Thyroid gland (tissue), 4 donors: ENCODE results near the gene POLR3GL. TPM values are rescaled to one million over a fixed set of nuclear protein-coding genes. Genes with fewer than 3 reads are reported as not detected.
A peak's percentile ranks its signal among the peaks of the same experiment; 100 is the strongest.

ENCODE experiments used
- DNase-seq, 2 donors: peaks; one replicate each; pipeline ENCODE4 v3.0.0-alpha.2; 2019
- H3K27ac ChIP-seq, 3 donors: fragments of 200-600 bp; sonication (generic); 1 replicate in 2 of 3; 2 replicates in 1 of 3; pipeline ENCODE4 v1.5.1; 2016 to 2019; ENCODE audit warnings: mild to moderate bottlenecking in 1 of 3, moderate library complexity in 1 of 3
- H3K27me3 ChIP-seq: fragments of 200-600 bp; sonication (generic); one replicate; pipeline ENCODE4 v1.5.1; 2019
- H3K36me3 ChIP-seq, 2 donors: fragments of 200-600 bp; sonication (generic); one replicate each; pipeline ENCODE4 v1.5.1; 2016 to 2019
- H3K4me1 ChIP-seq, 2 donors: fragments of 200-600 bp; sonication (generic); one replicate each; pipeline ENCODE4 v1.5.1; 2017 to 2019
- H3K4me3 ChIP-seq, 3 donors: fragments of 200-600 bp; sonication (generic); replicated peaks in 1 of 3; 1 replicate in 2 of 3; 2 replicates in 1 of 3; pipeline ENCODE4 v1.5.1; 2016; ENCODE audit warnings: mild to moderate bottlenecking in 1 of 3
- H3K9me3 ChIP-seq: fragments of 200-600 bp; sonication (generic); one replicate; pipeline ENCODE4 v1.5.1; 2017
- CTCF ChIP-seq, 6 experiments: fragments of 200-600 bp in 3 of 6; fragments of 450-650 bp in 3 of 6; sonication (generic) in 3 of 6; IDR thresholded peaks; one replicate each; pipeline ENCODE4 v1.5.1; 2016 to 2019; ENCODE audit warnings: antibody characterized with exemption in 6 of 6, mild to moderate bottlenecking in 2 of 6, inconsistent platforms in 1 of 6, moderate library complexity in 1 of 6
- POLR2A ChIP-seq, 2 donors: fragments of 450-650 bp; IDR thresholded peaks; one replicate each; pipeline ENCODE4 v1.6.1; 2017; ENCODE audit warnings: antibody characterized with exemption in 2 of 2, mild to moderate bottlenecking in 2 of 2, moderate library complexity in 1 of 2
- WGBS, 2 donors: methylation state at CpG; one replicate each; pipeline ENCODE4 v1.1.5; 2017; 5-methylcytosine and 5-hydroxymethylcytosine counted together
- intact Hi-C: fragments of 100-400 bp; cut with DNase I; formaldehyde crosslinking; loops from one replicate; pipeline ENCODE4 v1.15.1; 2023
- total RNA-seq, 4 donors: library from RNA; depleted of rRNA; stranded (reverse); fragments of >200 nt; gene quantifications; one replicate each; pipeline ENCODE4 v1.2.3, GENCODE V29; 2016

The POLR3GL gene
- total RNA-seq, 4 donors from 2014 or later = 12.5 to 36.4 (median 22.7) TPM

GRCh38 chr1:145978471-145978853 is 14.0 kb downstream of the POLR3GL start:
- peak overlapping the region in 1 of 3 donors; percentile 18 for H3K4me3 ChIP-seq

DNA sequence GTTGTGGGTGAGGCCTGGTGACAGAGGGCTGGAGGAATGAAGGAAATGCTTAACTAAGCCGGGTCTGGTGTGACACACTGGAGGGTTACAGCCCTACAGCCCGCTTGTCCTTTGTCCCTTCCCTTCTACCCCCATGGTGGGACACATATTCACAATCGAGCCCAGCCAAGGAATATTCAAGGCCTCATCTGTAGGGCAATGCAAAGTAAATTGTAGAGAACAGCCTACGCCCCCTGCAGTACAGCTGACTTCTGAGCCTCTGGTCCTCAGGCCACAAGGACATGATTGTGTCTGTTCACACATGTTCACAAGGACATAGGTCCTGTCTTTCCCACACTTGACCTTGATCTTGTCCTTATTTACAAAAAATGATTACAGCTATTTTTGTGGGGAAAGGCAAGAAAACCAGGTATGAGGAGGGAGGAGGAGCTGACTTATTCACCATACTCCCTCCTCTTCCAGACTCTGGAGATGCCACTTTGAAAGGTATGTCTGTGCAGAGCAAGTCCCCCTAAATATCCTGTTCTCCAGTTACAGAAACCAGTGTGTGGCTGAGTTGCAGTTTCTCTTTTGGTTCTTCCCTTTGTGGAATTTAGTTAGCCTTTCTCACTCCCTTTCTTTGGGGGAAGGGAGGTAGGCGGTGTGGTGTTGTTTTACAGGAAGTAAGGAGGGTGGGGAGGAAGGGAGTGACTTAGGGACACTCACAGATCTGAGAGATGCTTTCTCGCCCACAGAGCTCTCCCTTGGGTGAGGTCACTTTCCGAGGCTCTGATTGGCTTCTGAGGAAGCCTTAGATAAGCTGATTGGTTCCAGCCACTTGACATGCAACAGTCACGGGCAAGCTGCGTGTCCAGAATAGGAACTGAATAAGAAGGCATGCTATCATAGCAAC is 14.6 kb downstream of the POLR3GL start:
- TF ChIP-seq POLR2A (IDR thresholded peaks at IDR 0.05) (peak; percentile 45 to 95), CTCF (IDR thresholded peaks at IDR 0.05) (peak in 1 of 6 experiments; percentile 10)
- intact Hi-C loops = no loop called here
- Histone ChIP-seq H3K27me3 (no peaks in the 10 kb centered on the region), H3K36me3 (no peaks in the 10 kb centered on the region), H3K27ac (peak overlapping the region; percentile 91 to 98 (median 96)), H3K4me1 (peaks cover 58 to 68% of the 10 kb centered on the region in 2 donors), H3K9me3 (no peaks in the 10 kb centered on the region), H3K4me3 (peak overlapping the region in 1 of 3 donors; percentile 18)
- peak; percentile 96 for DNase-seq
- 15 to 20% methylated on average over 9 of the region's 9 CpGs for WGBS, 2 donors

More at GRCh38 chr1:145978471-145978853, 14.0 kb downstream of the POLR3GL start:
- no peaks in the 10 kb centered on the region for H3K9me3 ChIP-seq
- no peaks in the 10 kb centered on the region for H3K36me3 ChIP-seq
- no peaks in the 10 kb centered on the region for H3K27me3 ChIP-seq
- intact Hi-C loops = no loop called here
- peaks cover 52 to 61% of the 10 kb centered on the region in 2 donors for H3K4me1 ChIP-seq
- DNase-seq = no peak
- TF ChIP-seq CTCF (IDR thresholded peaks at IDR 0.05) (no peak), POLR2A (IDR thresholded peaks at IDR 0.05) (no peak)
- H3K27ac ChIP-seq = peak overlapping the region; percentile 86 to 98 (median 96)

GRCh38 chr1:145979746-145980456 is 15.4 kb downstream of the POLR3GL start:
- DNase-seq = no peak
- Histone ChIP-seq H3K4me3 (peak overlapping the region in 1 of 3 donors; percentile 14), H3K27me3 (no peaks in the 10 kb centered on the region), H3K36me3 (no peaks in the 10 kb centered on the region), H3K27ac (peak overlapping the region; percentile 91 to 98 (median 96)), H3K9me3 (no peaks in the 10 kb centered on the region), H3K4me1 (peaks cover 59 to 76% of the 10 kb centered on the region in 2 donors)
- TF ChIP-seq CTCF (IDR thresholded peaks at IDR 0.05) (no peak), POLR2A (IDR thresholded peaks at IDR 0.05) (no peak)
- intact Hi-C loops = no loop called here
- WGBS, 2 donors = 53% methylated on average over 7 of the region's 7 CpGs

DNA sequence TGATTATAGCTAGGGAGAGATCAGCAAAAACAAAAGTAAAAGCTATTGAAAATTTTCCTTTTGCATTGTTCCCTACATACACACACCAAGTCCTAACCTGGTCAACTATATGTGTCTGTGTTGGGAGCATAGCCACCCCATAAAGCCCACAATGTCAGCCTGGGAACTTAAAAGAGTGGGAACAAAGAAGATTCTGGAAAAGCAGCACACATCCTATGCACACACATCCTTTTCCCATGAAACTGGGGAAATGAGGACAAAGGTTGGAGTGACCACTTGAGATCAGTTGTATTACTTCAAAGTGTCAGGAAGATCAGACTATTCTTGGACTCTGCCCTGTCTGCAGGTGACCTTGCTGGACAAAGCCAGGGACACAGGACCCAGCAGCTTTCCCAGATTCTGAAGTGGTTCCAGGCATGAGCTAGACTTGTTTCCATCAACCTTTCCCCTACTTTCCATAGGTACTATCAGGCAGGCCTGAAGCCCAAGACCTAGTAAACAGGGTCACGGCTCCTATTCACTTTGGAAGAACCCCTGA is 16.0 kb downstream of the POLR3GL start:
- WGBS, 2 donors = 65 to 95% methylated on average over 1 of the region's 1 CpG
- Histone ChIP-seq H3K4me3 (no peak overlapping the region), H3K36me3 (no peaks in the 10 kb centered on the region), H3K27me3 (no peaks in the 10 kb centered on the region), H3K4me1 (peaks cover 66 to 82% of the 10 kb centered on the region in 2 donors), H3K9me3 (no peaks in the 10 kb centered on the region), H3K27ac (peak overlapping the region; percentile 91 to 98 (median 96))
- intact Hi-C loops = no loop called here
- no peak for TF ChIP-seq CTCF (IDR thresholded peaks at IDR 0.05)
- TF ChIP-seq POLR2A (IDR thresholded peaks at IDR 0.05) = no peak
- DNase-seq = peak in 1 of 2 donors; percentile 27
